ENCODE measurements around the gene FAM227B. TPM values are rescaled to one million over a fixed set of nuclear protein-coding genes. Genes with fewer than 3 reads are reported as not detected.
"Not testable (repeated sequence)": the region's sequence is repeated elsewhere in the genome, so short reads cannot be mapped to it uniquely, and the experiment has no call there.

FAM227B gene
- total RNA-seq, 1 donor from 2014 or later = 4.5 TPM

GRCh38 chr15:49622561-49622960 lies 1.9 kb upstream of the FAM227B start:
- Histone ChIP-seq H3K4me1 (peaks cover 25% of the 10 kb centered on the region), H3K9me3 (no peaks in the 10 kb centered on the region), H3K27ac (no peak overlapping the region), H3K27me3 (no peaks in the 10 kb centered on the region), H3K36me3 (peaks cover 13% of the 10 kb centered on the region), H3K4me3 (peak overlapping the region; percentile 85)
- TF ChIP-seq CTCF (IDR thresholded peaks at IDR 0.05) = no peak
- intact Hi-C loops (cut with DNase I) = no loop called here
- ATAC-seq (no peak), DNase-seq (no peak)

GRCh38 chr15:49621887-49622286 lies 1.3 kb upstream of the FAM227B start:
- DNase-seq (no peak), ATAC-seq (no peak)
- peaks cover 25% of the 10 kb centered on the region for H3K4me1 ChIP-seq
- peaks cover 8% of the 10 kb centered on the region for H3K36me3 ChIP-seq
- H3K27ac ChIP-seq = peak overlapping the region; percentile 98
- TF ChIP-seq CTCF (IDR thresholded peaks at IDR 0.05) = no peak
- H3K9me3 ChIP-seq = no peaks in the 10 kb centered on the region
- peak overlapping the region; percentile 85 for H3K4me3 ChIP-seq
- intact Hi-C loops (cut with DNase I) = no loop called here
- no peaks in the 10 kb centered on the region for H3K27me3 ChIP-seq

GRCh38 chr15:49621401-49621811 lies 788 bp upstream of the FAM227B start:
- intact Hi-C loops (cut with DNase I) = no loop called here
- H3K27ac ChIP-seq = peak overlapping the region; percentile 98
- ATAC-seq = no peak

GRCh38 chr15:49620199-49620598 lies 419 bp downstream of the FAM227B start:
- Histone ChIP-seq H3K4me3 (peak overlapping the region; percentile 85), H3K27me3 (no peaks in the 10 kb centered on the region), H3K36me3 (no peaks in the 10 kb centered on the region), H3K9me3 (no peaks in the 10 kb centered on the region), H3K27ac (peak overlapping the region; percentile 98), H3K4me1 (peaks cover 25% of the 10 kb centered on the region)
- ATAC-seq (no peak), DNase-seq (no peak)
- peak; percentile 24 for TF ChIP-seq CTCF (IDR thresholded peaks at IDR 0.05)
- intact Hi-C loops (cut with DNase I) = no loop called here

More at GRCh38 chr15:49621401-49621811, 788 bp upstream of the FAM227B start:
- Histone ChIP-seq H3K4me3 (peak overlapping the region; percentile 85), H3K4me1 (peaks cover 25% of the 10 kb centered on the region), H3K9me3 (no peaks in the 10 kb centered on the region), H3K27me3 (no peaks in the 10 kb centered on the region), H3K36me3 (peaks cover 4% of the 10 kb centered on the region)
- no peak for TF ChIP-seq CTCF (IDR thresholded peaks at IDR 0.05)
- DNase-seq = no peak

- H3K4me1 ChIP-seq = peaks cover 25% of the 10 kb centered on the region
- no peaks in the 10 kb centered on the region for H3K27me3 ChIP-seq
- no peaks in the 10 kb centered on the region for H3K36me3 ChIP-seq
- H3K4me3 ChIP-seq = no peak overlapping the region
- DNase-seq (no peak), ATAC-seq (no peak)
- H3K27ac ChIP-seq = peak overlapping the region; percentile 98
- intact Hi-C loops (cut with DNase I) = no loop called here
- no peaks in the 10 kb centered on the region for H3K9me3 ChIP-seq
- no peak for TF ChIP-seq CTCF (IDR thresholded peaks at IDR 0.05)
Observed at GRCh38 chr15:49619226-49619625, 1.4 kb downstream of the FAM227B start.

- H3K27ac ChIP-seq; H3K27me3 ChIP-seq; H3K4me3 ChIP-seq; intact Hi-C loops (cut with DNase I); H3K9me3 ChIP-seq; H3K36me3 ChIP-seq; ATAC-seq; H3K4me1 ChIP-seq; DNase-seq: not testable (repeated sequence)
Observed at GRCh38 chr15:49612240-49612639, 8.4 kb downstream of the FAM227B start.

Measured in upper lobe of right lung (tissue), 1 donor.